Heart right ventricle (tissue), 16 donors: ENCODE data around the gene MINK1. TPM values are rescaled to one million over a fixed set of nuclear protein-coding genes. Genes with fewer than 3 reads are reported as not detected.

Source experiments
- ATAC-seq, 8 donors: fragments of 200-7000 bp; cut with Tn5 transposase; one replicate each; pipeline ENCODE4 v1.9.1; 2020; ENCODE audit warnings: mild to moderate bottlenecking in 8 of 8, moderate library complexity in 8 of 8, moderate number of reproducible peaks in 1 of 8
- DNase-seq, 2 donors: peaks; one replicate each; pipeline ENCODE4 v3.0.0-alpha.2; 2020
- H3K27ac ChIP-seq, 10 donors: fragments of 200-600 bp; sonication (generic) in 2 of 10; one replicate each; pipeline versions ENCODE4 v1.5.0 to v1.8.0; 2020 to 2022; ENCODE audit warnings: mild to moderate bottlenecking in 3 of 10
- H3K27me3 ChIP-seq, 7 donors: fragments of 200-600 bp; one replicate each; pipeline ENCODE4 v1.8.0; 2021 to 2022; ENCODE audit warnings: mild to moderate bottlenecking in 2 of 7
- H3K36me3 ChIP-seq, 9 donors: fragments of 200-600 bp; sonication (generic) in 1 of 9; one replicate each; pipeline versions ENCODE4 v1.5.0 to v1.8.0; 2020 to 2022; ENCODE audit warnings: mild to moderate bottlenecking in 2 of 9
- H3K4me1 ChIP-seq, 9 donors: fragments of 200-600 bp; sonication (generic) in 1 of 9; one replicate each; pipeline versions ENCODE4 v1.5.0 to v1.8.0; 2020 to 2022; ENCODE audit warnings: mild to moderate bottlenecking in 4 of 9
- H3K4me3 ChIP-seq, 10 donors: fragments of 200-600 bp; sonication (generic) in 2 of 10; one replicate each; pipeline versions ENCODE4 v1.5.0 to v1.8.0; 2020 to 2022; ENCODE audit warnings: mild to moderate bottlenecking in 7 of 10, moderate library complexity in 2 of 10
- H3K9me3 ChIP-seq, 11 donors: fragments of 200-600 bp in 10 of 11; sonication (generic) in 2 of 11; one replicate each; pipeline versions ENCODE4 v1.5.0 to v1.8.0; 2013 to 2022; ENCODE audit warnings: mild to moderate bottlenecking in 2 of 11, control low read depth in 1 of 11, moderate library complexity in 1 of 11
- WGBS, 2 donors: extraction: QIAGEN DNeasy Blood & Tissue Kit; methylation state at CpG; one replicate each; pipeline ENCODE4 v1.1.7; 2013; ENCODE audit warnings: inconsistent platforms in 1 of 2; 5-methylcytosine and 5-hydroxymethylcytosine counted together
- intact Hi-C, 10 donors: fragments of 100-400 bp; cut with DNase I; formaldehyde crosslinking; loops; one replicate each; pipeline versions ENCODE4 v1.11.1 to v1.14.2; 2022
- polyA plus RNA-seq, 2 donors: library from polyadenylated mRNA; stranded (reverse); fragments of 200-250 nt; gene quantifications; one replicate each; pipeline ENCODE4 v1.2.3, GENCODE V29; 2013
- total RNA-seq, 10 donors: library from RNA; stranded (reverse); fragmentation: NEBNext Ultra II Directional in 3 of 10; extraction: Animal tissue kit (Norgen Biotek cat#: 25700) in 3 of 10; gene quantifications; one replicate each; pipeline versions ENCODE4 v1.2.1 to v1.2.4, GENCODE V29; 2021 to 2023
- TF ChIP-seq, protein P1 (sequence below), 9 donors: fragments of 200-600 bp; sonication (generic) in 2 of 9; IDR thresholded peaks; one replicate each; pipeline versions ENCODE4 v1.5.0 to v1.8.0; 2021 to 2022; ENCODE audit warnings: antibody characterized with exemption in 9 of 9, mild to moderate bottlenecking in 5 of 9, moderate library complexity in 1 of 9
- donor health status: Arrhythmogenic right ventricular cardiomyopathy.
- donor health status: ischemic (EF 13 %, LVEDD 7.1; RV severe dilation, severe dysfunction).
- donor health status: healthy with polysubstance abuse.
- donor health status: DM: no; HTN: yes; CAD: no.
- donor health status: DM: no; HTN: no; CAD: no.
- donor health status: ischemic (EF 25% LVEDD 6.9; RV normal size, moderate dysfunction).
- donor health status: ischemic (EF 25% LVEDD 5.7; RV mildly dilated, moderate dysfunction).
- donor health status: healthy.
- donor health status: DM: yes; HTN: yes; CAD: no.
- donor health status: Ischemic cardiomyopathy.
- donor health status: ischemic (EF 35%, LVEDD 5.7; RV mildly dilated, moderate dysfunction).
- donor health status: nonischemic (EF 11% LVEDD 7.7; RV severe dilation, severe dysfunction).
- donor health status: DM: yes; HTN: yes; CAD: no.
- donor health status: PGD.
- donor health status: ischemic (EF 29% LVEDD 5.4; RV normal size, mild dysfunction).
- donor health status: nonischemic (EF 23%, LVEDD 6.1; RV moderate dilation, normal function).

MINK1 gene
- total and polyA plus RNA-seq, 12 donors: 17.3 to 54.1 (median 33.5) TPM

DNA sequence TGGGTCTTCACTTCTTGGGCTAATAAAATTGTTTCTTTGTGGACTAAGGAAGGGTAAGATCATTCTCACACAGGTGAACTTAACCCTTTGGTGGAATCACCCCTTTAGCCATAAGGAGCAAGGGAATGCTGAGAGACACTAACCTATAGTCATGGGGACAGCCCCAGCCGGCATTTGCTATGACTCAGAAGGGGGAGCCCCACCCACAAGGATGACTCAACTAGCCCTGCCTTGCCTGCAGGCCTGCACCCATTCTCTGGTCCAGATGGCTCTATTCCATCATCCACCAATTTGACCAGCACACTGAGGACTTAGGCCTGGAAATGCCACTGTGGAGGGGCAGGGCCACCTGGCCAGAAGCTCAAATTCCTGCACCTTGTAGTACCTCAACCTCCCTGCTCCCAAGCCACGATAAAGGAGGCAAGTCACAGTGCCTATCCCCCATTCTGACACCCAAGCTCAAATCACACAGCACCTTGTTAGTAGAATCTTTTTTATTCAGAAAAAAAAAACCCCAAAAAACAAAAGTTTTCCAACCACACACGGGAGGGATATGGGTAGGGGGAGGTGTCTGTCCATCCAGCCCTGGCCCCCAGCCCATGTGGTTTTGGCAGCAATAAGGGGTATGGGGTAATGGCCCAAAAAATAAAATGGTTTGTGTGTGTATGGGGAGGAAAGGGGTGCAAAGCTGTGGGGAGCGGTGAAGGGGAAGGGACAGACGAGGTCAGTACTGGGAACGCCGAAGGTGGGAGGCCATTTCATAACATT lies 112.2 kb downstream of the MINK1 start:
- intact Hi-C loops: loop anchor here in 2 of 10 donors (5.0 kb wide), 2 partner anchors 38 to 52 kb away; partner anchors contain the start of genes INCA1 (in 1 of the 2) and KIF1C (in 1 of the 2)
- DNase-seq (peak; percentile 49 to 68), ATAC-seq (peak in 2 of 8 donors; percentile 23 to 29)
- no peaks in the 10 kb centered on the region for H3K9me3 ChIP-seq
- H3K27me3 ChIP-seq: no peaks in the 10 kb centered on the region
- 50 to 58% methylated on average over 7 of the region's 7 CpGs for WGBS, 2 donors
- TF ChIP-seq, protein P1, sequence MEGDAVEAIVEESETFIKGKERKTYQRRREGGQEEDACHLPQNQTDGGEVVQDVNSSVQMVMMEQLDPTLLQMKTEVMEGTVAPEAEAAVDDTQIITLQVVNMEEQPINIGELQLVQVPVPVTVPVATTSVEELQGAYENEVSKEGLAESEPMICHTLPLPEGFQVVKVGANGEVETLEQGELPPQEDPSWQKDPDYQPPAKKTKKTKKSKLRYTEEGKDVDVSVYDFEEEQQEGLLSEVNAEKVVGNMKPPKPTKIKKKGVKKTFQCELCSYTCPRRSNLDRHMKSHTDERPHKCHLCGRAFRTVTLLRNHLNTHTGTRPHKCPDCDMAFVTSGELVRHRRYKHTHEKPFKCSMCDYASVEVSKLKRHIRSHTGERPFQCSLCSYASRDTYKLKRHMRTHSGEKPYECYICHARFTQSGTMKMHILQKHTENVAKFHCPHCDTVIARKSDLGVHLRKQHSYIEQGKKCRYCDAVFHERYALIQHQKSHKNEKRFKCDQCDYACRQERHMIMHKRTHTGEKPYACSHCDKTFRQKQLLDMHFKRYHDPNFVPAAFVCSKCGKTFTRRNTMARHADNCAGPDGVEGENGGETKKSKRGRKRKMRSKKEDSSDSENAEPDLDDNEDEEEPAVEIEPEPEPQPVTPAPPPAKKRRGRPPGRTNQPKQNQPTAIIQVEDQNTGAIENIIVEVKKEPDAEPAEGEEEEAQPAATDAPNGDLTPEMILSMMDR (IDR thresholded peaks at IDR 0.05): no peak
- H3K27ac ChIP-seq: peak overlapping the region in 9 of 10 donors; percentile 13 to 100 (median 46)
- H3K36me3 ChIP-seq: peaks cover 0 to 59% (median 15%) of the 10 kb centered on the region in 9 donors
- peak overlapping the region in 6 of 10 donors; percentile 6 to 100 (median 55) for H3K4me3 ChIP-seq
- peaks cover 22 to 75% (median 63%) of the 10 kb centered on the region in 9 donors for H3K4me1 ChIP-seq

DNA sequence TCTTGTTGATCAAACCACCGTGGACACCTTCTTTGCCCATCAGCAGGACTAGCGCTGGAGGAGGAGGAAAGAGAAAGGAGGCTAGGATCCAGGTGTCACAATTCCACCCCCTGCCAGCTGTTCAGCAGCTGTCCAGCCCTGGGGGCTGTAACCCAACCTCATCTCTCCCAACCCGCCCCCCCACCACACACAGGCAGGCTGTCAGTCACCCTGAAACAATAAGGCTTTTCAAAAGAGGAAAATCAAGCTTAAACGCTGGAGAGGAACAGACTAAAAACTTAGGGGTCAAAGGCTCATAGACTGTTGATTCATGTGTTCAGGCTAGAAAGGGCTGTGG lies 112.8 kb downstream of the MINK1 start:
- Histone ChIP-seq H3K27ac (peak overlapping the region in 6 of 10 donors; percentile 13 to 100 (median 99)), H3K4me1 (peaks cover 23 to 80% (median 65%) of the 10 kb centered on the region in 9 donors), H3K4me3 (peak overlapping the region in 8 of 10 donors; percentile 91 to 100 (median 98)), H3K9me3 (no peaks in the 10 kb centered on the region), H3K27me3 (no peaks in the 10 kb centered on the region), H3K36me3 (peaks cover 0 to 59% (median 15%) of the 10 kb centered on the region in 9 donors)
- TF ChIP-seq, protein P1 (IDR thresholded peaks at IDR 0.05): no peak
- DNase-seq: no peak
- 45 to 47% methylated on average over 4 of the region's 4 CpGs for WGBS, 2 donors
- no peak for ATAC-seq
- intact Hi-C loops: loop anchor here in 2 of 10 donors (5.0 kb wide), 2 partner anchors 39 to 51 kb away; partner anchors contain the start of genes INCA1 (in 1 of the 2) and KIF1C (in 1 of the 2)

DNA sequence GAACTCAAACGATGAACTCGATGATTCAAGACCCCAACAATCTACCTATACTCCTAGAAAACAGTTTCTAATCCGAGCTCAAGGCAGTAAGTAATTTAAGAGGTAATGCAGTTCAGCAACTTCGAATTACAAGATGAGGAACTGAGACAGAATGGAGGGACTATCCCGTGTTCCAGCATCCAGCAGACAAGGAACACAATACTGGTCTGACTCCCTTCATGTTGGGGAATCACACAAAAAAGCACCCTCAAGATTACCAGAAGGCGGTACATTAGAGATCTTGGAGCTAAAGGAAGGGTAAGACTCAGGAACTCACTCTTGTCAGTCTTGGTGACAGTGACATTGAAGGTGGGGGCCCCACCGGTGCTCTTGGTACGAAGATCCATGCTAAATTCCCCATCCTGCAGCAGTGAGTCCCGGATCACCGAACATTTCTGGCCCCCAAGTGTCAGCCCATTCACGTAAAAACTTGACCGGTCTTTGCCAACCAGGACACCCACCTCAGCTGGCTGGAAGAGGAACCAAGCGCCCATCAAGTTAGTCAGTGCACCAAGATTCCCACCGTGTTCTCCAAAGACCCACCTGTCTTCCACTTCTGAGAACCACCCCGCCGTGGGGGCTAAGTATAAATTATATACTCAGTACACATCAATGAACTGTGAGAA lies 113.3 kb downstream of the MINK1 start:
- H3K36me3 ChIP-seq: peaks cover 0 to 59% (median 15%) of the 10 kb centered on the region in 9 donors
- ATAC-seq (no peak), DNase-seq (no peak)
- TF ChIP-seq, protein P1 (IDR thresholded peaks at IDR 0.05): no peak
- intact Hi-C loops: loop anchor here in 2 of 10 donors (5.0 kb wide), 2 partner anchors 39 to 51 kb away; partner anchors contain the start of genes INCA1 (in 1 of the 2) and KIF1C (in 1 of the 2)
- 35 to 40% methylated on average over 16 of the region's 16 CpGs for WGBS, 2 donors
- peaks cover 19 to 79% (median 59%) of the 10 kb centered on the region in 9 donors for H3K4me1 ChIP-seq
- peak overlapping the region in 9 of 10 donors; percentile 26 to 100 (median 99) for H3K27ac ChIP-seq
- H3K4me3 ChIP-seq: peak overlapping the region; percentile 67 to 100 (median 98)
- H3K9me3 ChIP-seq: no peaks in the 10 kb centered on the region
- no peaks in the 10 kb centered on the region for H3K27me3 ChIP-seq

DNA sequence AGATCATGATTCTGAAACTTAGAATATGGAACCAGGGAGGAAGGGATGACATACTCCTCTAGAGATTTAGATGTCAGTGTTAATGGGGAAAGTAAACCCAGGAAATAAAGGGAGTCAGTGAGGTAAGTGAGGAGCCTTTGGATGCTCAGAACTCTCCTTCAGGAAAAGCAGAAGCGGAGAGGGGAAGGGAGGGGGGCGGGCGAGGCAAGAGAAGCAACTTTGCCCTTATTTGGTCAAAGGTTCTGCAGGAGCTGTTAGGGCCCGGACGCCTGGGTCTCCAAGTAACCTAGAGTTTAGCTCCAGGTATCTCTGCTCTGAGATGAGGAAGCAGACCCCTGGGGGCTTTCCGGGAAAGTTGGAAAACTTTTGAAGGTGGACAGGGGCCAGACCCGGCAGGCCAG lies 113.9 kb downstream of the MINK1 start:
- DNase-seq (no peak), ATAC-seq (no peak)
- Histone ChIP-seq H3K27ac (peak overlapping the region; percentile 89 to 100 (median 99)), H3K4me1 (peaks cover 18 to 78% (median 57%) of the 10 kb centered on the region in 9 donors), H3K36me3 (peaks cover 0 to 54% (median 15%) of the 10 kb centered on the region in 9 donors), H3K4me3 (peak overlapping the region; percentile 67 to 100 (median 98)), H3K9me3 (no peaks in the 10 kb centered on the region), H3K27me3 (no peaks in the 10 kb centered on the region)
- intact Hi-C loops: loop anchor here in 2 of 10 donors (5.0 kb wide), 2 partner anchors 40 to 50 kb away; partner anchors contain the start of genes INCA1 (in 1 of the 2) and KIF1C (in 1 of the 2)
- TF ChIP-seq, protein P1 (IDR thresholded peaks at IDR 0.05): no peak
- WGBS, 2 donors: 5 to 6% methylated on average over 7 of the region's 7 CpGs
